Activated CD8-positive, alpha-beta T cell treated with anti-CD3 and anti-CD28 coated beads for 36 hours (primary cell): Measurements from ENCODE around the gene SNAP91. TPM values are rescaled to one million over a fixed set of nuclear protein-coding genes. Genes with fewer than 3 reads are reported as not detected.
"Not testable (repeated sequence)": the region's sequence is repeated elsewhere in the genome, so short reads cannot be mapped to it uniquely, and the experiment has no call there.

Experiments used
- ATAC-seq: fragments of 200-7000 bp; cut with Tn5 transposase; one replicate; pipeline ENCODE4 v1.10.0; 2021; ENCODE audit warnings: mild to moderate bottlenecking, moderate library complexity
- CTCF ChIA-PET: fragments of 350-600 bp; sonication (Branson Sonifier 250); formaldehyde crosslinking; loops from one replicate; lab custom pipeline; 2021; ENCODE audit warnings: antibody characterized with exemption; lab: Charles Lee
- POLR2A ChIA-PET: fragments of 350-600 bp; sonication (Branson Sonifier 250); formaldehyde crosslinking; loops from one replicate; lab custom pipeline; 2021; ENCODE audit warnings: antibody characterized with exemption; lab: Charles Lee
- DNase-seq: peaks from one replicate; pipeline ENCODE4 v3.0.0-alpha.2; 2020
- H3K27ac Mint-ChIP-seq: one replicate; pipeline ENCODE4 v1.8.0; 2021; ENCODE audit warnings: mild to moderate bottlenecking, mixed read lengths
- H3K27me3 Mint-ChIP-seq: one replicate; pipeline ENCODE4 v1.8.0; 2021; ENCODE audit warnings: mixed read lengths
- H3K36me3 Mint-ChIP-seq: one replicate; pipeline ENCODE4 v1.8.0; 2021; ENCODE audit warnings: low read depth, mixed read lengths
- H3K4me1 Mint-ChIP-seq: one replicate; pipeline ENCODE4 v1.8.0; 2021; ENCODE audit warnings: low read depth, mixed read lengths
- H3K4me3 Mint-ChIP-seq: one replicate; pipeline ENCODE4 v1.8.0; 2021; ENCODE audit warnings: mild to moderate bottlenecking, moderate library complexity, mixed read lengths
- H3K9me3 Mint-ChIP-seq: one replicate; pipeline ENCODE4 v1.8.0; 2021; ENCODE audit warnings: mixed read lengths
- intact Hi-C: fragments of 100-400 bp; cut with micrococcal nuclease; formaldehyde crosslinking; loops from one replicate; pipeline ENCODE4 v1.10.0; 2022
- total RNA-seq, 2 experiments: library from RNA; stranded (reverse); gene quantifications; one replicate each; pipeline ENCODE4 v1.2.3, GENCODE V29; 2021
- TF ChIP-seq, protein P1 (sequence below): fragments of 200-600 bp; IDR thresholded peaks from one replicate; pipeline ENCODE4 v1.8.0; 2022; ENCODE audit warnings: antibody characterized with exemption, mild to moderate bottlenecking

Gene SNAP91
- total RNA-seq: not detected

GRCh38 chr6:83708970-83709747, at the start of gene SNAP91:
Gene SNAP91, minus strand, starts transcription at chr6:83709101. Its CDS starts 1,174 bp downstream, at chr6:83707927.
- Mint-ChIP-seq H3K9me3 (no peaks in the 10 kb centered on the region), H3K4me3 (peak within 1 kb of the TSS; percentile 31), H3K27me3 (peaks cover 34% of the 10 kb centered on the region), H3K27ac (no peak within 1 kb of the TSS), H3K4me1 (peaks cover 3% of the 10 kb centered on the region), H3K36me3 (no peaks in the 10 kb centered on the region)
- TF ChIP-seq, protein P1, sequence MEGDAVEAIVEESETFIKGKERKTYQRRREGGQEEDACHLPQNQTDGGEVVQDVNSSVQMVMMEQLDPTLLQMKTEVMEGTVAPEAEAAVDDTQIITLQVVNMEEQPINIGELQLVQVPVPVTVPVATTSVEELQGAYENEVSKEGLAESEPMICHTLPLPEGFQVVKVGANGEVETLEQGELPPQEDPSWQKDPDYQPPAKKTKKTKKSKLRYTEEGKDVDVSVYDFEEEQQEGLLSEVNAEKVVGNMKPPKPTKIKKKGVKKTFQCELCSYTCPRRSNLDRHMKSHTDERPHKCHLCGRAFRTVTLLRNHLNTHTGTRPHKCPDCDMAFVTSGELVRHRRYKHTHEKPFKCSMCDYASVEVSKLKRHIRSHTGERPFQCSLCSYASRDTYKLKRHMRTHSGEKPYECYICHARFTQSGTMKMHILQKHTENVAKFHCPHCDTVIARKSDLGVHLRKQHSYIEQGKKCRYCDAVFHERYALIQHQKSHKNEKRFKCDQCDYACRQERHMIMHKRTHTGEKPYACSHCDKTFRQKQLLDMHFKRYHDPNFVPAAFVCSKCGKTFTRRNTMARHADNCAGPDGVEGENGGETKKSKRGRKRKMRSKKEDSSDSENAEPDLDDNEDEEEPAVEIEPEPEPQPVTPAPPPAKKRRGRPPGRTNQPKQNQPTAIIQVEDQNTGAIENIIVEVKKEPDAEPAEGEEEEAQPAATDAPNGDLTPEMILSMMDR: no peak
- peak; percentile 24 for ATAC-seq
- CTCF ChIA-PET: no interaction called here
- intact Hi-C loops: no loop called here
- DNase-seq: peak; percentile 4
- POLR2A ChIA-PET: interaction anchor here (0.6 kb wide), 1 partner anchor 830 kb away, joined by 3 read pairs; no protein-coding TSS in a partner anchor

GRCh38 chr6:83758533-83758932, 49.6 kb upstream of the SNAP91 start:
- TF ChIP-seq, protein P1: no peak
- no peak overlapping the region for H3K27ac Mint-ChIP-seq
- DNase-seq: no peak
- no peak overlapping the region for H3K4me3 Mint-ChIP-seq
- H3K27me3 Mint-ChIP-seq: no peaks in the 10 kb centered on the region
- H3K4me1 Mint-ChIP-seq: no peaks in the 10 kb centered on the region
- intact Hi-C loops: no loop called here
- peaks cover 15% of the 10 kb centered on the region for H3K9me3 Mint-ChIP-seq
- CTCF ChIA-PET: no interaction called here
- ATAC-seq: no peak
- POLR2A ChIA-PET: no interaction called here
- H3K36me3 Mint-ChIP-seq: no peaks in the 10 kb centered on the region

- TF ChIP-seq, protein P1: no peak
- intact Hi-C loops: no loop called here
- Mint-ChIP-seq H3K4me3 (no peak overlapping the region), H3K9me3 (peaks cover 17% of the 10 kb centered on the region), H3K4me1 (no peaks in the 10 kb centered on the region), H3K36me3 (no peaks in the 10 kb centered on the region), H3K27me3 (no peaks in the 10 kb centered on the region), H3K27ac (no peak overlapping the region)
- DNase-seq: no peak
- no peak for ATAC-seq
- CTCF ChIA-PET: no interaction called here
- POLR2A ChIA-PET: no interaction called here
Measured at GRCh38 chr6:83757021-83757420, 48.1 kb upstream of the SNAP91 start.

DNA sequence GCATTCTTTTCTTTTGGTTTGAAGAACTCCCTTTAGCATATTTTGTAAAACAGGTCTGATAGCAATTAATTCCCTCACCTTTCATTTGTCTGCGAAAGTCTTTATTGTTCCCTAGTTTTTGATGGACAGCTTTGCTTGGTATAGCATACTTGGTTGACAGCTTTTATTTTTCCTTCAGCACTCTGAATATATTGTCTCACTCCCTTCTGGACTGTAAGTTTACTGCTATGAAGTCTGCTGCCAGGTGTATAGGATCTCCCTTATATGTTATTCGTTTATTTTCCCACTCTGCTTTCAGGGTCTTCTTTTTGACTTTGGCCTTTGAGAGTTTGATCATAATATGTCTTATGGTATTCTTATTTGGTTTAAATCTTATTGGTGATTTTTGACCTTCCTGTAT, 47.7 kb upstream of the SNAP91 start:
- H3K4me3 Mint-ChIP-seq: no peak overlapping the region
- peaks cover 17% of the 10 kb centered on the region for H3K9me3 Mint-ChIP-seq
- intact Hi-C loops: no loop called here
- H3K4me1 Mint-ChIP-seq: no peaks in the 10 kb centered on the region
- no peak overlapping the region for H3K27ac Mint-ChIP-seq
- H3K27me3 Mint-ChIP-seq: no peaks in the 10 kb centered on the region
- CTCF ChIA-PET: no interaction called here
- TF ChIP-seq, protein P1: no peak
- H3K36me3 Mint-ChIP-seq: no peaks in the 10 kb centered on the region
- POLR2A ChIA-PET: no interaction called here
- no peak for DNase-seq
- no peak for ATAC-seq

GRCh38 chr6:83752375-83752774, 43.5 kb upstream of the SNAP91 start:
- intact Hi-C loops, CTCF ChIA-PET, ATAC-seq, H3K4me3 Mint-ChIP-seq, H3K36me3 Mint-ChIP-seq, DNase-seq, H3K4me1 Mint-ChIP-seq, POLR2A ChIA-PET, H3K27me3 Mint-ChIP-seq, H3K27ac Mint-ChIP-seq: not testable (repeated sequence)
- peaks cover 11% of the 10 kb centered on the region for H3K9me3 Mint-ChIP-seq
